ENCODE data around the gene C6orf141.
"Not testable (repeated sequence)": the region's sequence is repeated elsewhere in the genome, so short reads cannot be mapped to it uniquely, and the experiment has no call there.

The C6orf141 gene

DNA sequence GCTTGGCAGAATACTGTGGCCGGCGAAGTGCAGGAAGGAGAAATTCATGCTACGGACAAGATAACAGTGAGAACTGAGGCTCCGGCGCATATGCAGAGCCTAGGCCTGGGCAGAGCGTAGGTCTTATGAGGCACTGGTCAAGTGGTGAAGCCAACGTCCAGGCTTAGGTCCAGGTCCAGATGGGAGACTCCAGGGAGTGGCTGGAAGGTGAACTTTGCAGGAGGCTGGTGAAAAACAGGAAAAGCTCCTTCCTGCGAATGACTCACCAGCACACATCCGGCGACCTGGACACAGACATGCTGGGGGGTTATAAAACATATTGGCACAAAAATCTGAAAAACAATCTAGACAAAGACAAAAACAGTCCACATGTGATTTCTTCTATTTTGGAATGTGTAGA lies 15.4 kb downstream of the C6orf141 start:
- in situ Hi-C loops (cut with MboI; ENCODE audit: low sequenced_read_pairs), result no loop called here

DNA sequence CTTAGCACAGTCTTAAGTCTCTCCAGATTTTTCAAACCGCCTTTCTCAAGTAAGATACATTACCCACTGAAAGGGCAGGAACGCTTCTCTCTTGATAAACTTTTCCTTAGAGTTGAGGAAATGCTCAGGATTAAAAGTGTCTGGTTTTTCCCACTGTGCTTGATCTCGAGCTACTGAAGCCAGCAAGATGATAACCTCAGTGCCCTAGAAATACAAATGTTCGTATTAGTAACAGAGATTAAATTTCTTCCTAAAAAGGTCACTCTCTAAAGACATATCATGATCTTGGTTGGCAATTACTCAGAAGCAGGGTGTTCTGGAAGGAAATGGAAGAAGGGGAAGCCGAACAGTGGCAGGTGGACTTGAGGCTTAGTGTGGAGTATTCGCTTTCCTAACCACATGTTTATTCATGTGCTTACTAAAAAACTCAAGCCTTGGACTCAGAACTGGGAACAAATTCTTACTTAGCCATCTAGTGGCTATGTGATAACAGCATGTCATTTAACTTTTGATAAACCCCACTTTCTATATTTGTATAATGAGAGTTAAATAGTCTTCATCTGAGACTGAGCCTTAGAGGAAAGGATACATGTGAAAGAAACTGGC lies 20.1 kb downstream of the C6orf141 start:
- in situ Hi-C loops (cut with MboI; ENCODE audit: low sequenced_read_pairs), result no loop called here

DNA sequence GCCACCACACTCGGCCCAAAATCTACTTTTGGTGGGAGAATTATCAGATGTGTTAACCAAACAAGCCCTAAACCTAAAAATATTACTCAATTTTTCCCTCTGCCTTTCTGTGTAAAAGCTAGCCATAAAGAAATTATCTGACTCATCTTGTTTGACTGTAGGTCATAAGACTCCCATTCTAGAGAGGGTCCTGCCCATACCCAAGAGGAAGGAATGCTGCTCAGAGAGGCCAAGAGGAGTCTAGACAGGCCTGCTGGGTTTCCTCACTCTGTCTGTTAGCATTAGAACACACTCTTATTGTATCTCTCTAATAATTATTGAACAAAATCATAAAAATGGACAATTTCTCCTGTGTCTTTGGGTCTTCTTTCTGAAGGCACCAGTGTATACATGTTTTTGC lies 26.1 kb downstream of the C6orf141 start:
- in situ Hi-C loops (cut with MboI; ENCODE audit: low sequenced_read_pairs), result no loop called here

DNA sequence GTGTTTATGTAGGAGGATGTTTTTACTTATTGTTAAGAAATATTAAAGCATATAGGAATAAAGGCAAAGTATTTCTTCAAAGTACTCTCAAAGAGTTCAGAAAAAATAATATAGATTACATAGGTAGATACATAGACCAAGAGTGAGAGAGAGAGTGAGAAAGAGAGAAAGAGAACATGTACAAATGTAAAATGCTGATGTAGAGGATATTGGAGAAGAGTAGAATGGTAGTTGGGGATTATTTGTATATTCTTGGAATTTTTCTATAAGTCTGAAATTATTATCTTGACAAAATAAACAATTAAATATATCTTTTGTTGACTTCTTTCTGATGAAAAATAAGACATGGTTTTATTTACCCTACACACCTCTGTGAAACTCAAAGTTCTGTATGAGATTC lies 29.2 kb downstream of the C6orf141 start:
- in situ Hi-C loops (cut with MboI; ENCODE audit: low sequenced_read_pairs), result no loop called here

DNA sequence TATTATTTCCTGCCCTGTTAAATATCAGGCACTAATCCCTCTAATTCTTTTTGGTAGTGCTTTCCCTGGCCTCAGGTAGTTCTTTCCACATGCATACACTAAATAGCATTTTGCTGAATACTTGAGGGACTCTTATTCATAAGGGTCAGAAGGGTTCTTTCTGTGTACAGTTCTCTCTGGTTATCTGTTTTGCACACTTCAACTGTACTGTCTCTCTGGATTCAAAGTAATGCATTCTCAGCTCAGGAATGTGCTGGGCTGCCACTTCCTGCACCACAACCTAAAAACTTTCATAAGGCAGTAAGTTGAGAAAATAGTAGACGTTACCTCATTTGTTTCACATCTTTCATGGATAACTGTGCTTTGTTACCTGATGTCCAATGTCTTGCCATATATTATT lies 32.1 kb downstream of the C6orf141 start:
- in situ Hi-C loops (cut with MboI; ENCODE audit: low sequenced_read_pairs), result no loop called here

DNA sequence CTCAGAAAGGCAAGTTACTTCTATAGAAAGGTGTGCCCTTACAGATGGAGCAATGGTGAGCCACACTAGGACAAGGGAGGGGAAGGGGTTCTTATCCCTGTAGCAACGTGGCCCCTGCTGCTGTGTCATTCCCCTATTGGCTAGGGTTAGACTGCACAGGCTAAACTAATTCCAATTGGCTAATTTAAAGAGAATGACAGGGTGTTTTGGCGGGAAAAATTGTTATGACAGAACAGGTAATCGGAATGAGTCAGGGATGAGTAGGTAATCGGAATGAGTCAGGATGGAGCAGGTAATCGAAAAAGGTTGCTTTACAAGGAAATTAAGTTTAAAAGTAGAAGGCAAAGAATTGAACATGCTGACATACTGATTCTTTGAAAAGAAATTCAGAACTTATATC lies 36.8 kb downstream of the C6orf141 start:
- in situ Hi-C loops (cut with MboI; ENCODE audit: low sequenced_read_pairs), result not testable (repeated sequence)

Data from HL-60/S4 treated with phorbol 12-myristate 13-acetate at 8.2 ng/mL for 4 days and 3 days (cell line).